BJ (cell line): Measurements from ENCODE around the gene MDM2. TPM values are rescaled to one million over a fixed set of nuclear protein-coding genes. Genes with fewer than 3 reads are reported as not detected.

Source experiments
- CTCF ChIA-PET: fragments of 350-600 bp; formaldehyde crosslinking; extraction: SDS; loops from one replicate; lab custom pipeline; 2021; ENCODE audit warnings: antibody characterized with exemption, inconsistent platforms; lab: Yijun Ruan, JAX
- POLR2A ChIA-PET: fragments of 300-600 bp; sonication (Branson Sonifier 250); formaldehyde crosslinking; extraction: SDS; loops from one replicate; lab custom pipeline; 2021; ENCODE audit warnings: antibody characterized with exemption; lab: Charles Lee
- DNase-seq: peaks from one replicate; pipeline ENCODE4 v3.0.0-alpha.2; 2011; ENCODE audit warnings: low read depth
- H3K27me3 ChIP-seq: 2 replicates; pipeline ENCODE4 v1.6.0; 2011; ENCODE audit warnings: low read length; ENCODE audit not compliant: control insufficient read depth, insufficient read depth
- H3K36me3 ChIP-seq: 2 replicates; pipeline ENCODE4 v1.5.1; 2011; ENCODE audit warnings: low read length; ENCODE audit not compliant: control insufficient read depth, insufficient read depth
- H3K4me3 ChIP-seq: 2 replicates; pipeline ENCODE4 v1.5.1; 2011; ENCODE audit warnings: low read depth, mild to moderate bottlenecking, control low read depth, low read length
- CTCF ChIP-seq: IDR thresholded peaks from 2 replicates; pipeline ENCODE4 v1.5.1; 2011; ENCODE audit warnings: low read depth, mild to moderate bottlenecking, control low read depth, inconsistent platforms, low read length, moderate library complexity; ENCODE audit not compliant: insufficient read depth
- polyA plus RNA-seq: library from polyadenylated mRNA; depleted of rRNA; stranded (reverse); fragments of >200 nt; gene quantifications from 2 replicates; pipeline ENCODE4 v1.2.3, GENCODE V29; 2011

The MDM2 gene
- polyA plus RNA-seq, 1 experiment, result 15.1 TPM

GRCh38 chr12:68844318-68844745 is 36.4 kb downstream of the MDM2 start:
- DNase-seq, result no peak
- Histone ChIP-seq H3K36me3 (peaks cover 10% of the 10 kb centered on the region), H3K4me3 (no peak overlapping the region), H3K27me3 (no peaks in the 10 kb centered on the region)
- TF ChIP-seq CTCF, result no peak
- ChIA-PET POLR2A (no interaction called here), CTCF (interaction anchor here (0.6 to 1.4 kb wide), 2 partner anchors 14 to 17 kb away, joined by 3 to 5 read pairs; no protein-coding TSS in a partner anchor)

GRCh38 chr12:68844788-68845695 is 37.1 kb downstream of the MDM2 start:
- no peak overlapping the region for H3K4me3 ChIP-seq
- H3K36me3 ChIP-seq, result peaks cover 9% of the 10 kb centered on the region
- CTCF ChIA-PET, result interaction anchor here (0.6 to 1.4 kb wide), 2 partner anchors 15 to 16 kb away, joined by 3 to 5 read pairs; no protein-coding TSS in a partner anchor
- no peaks in the 10 kb centered on the region for H3K27me3 ChIP-seq
- no peak for DNase-seq
- TF ChIP-seq CTCF, result no peak
- POLR2A ChIA-PET, result no interaction called here

GRCh38 chr12:68846811-68847210 is 38.8 kb downstream of the MDM2 start:
- POLR2A ChIA-PET, result no interaction called here
- CTCF ChIA-PET, result interaction anchor here (1.6 kb wide), 1 partner anchor 17 kb away, joined by 4 read pairs; no protein-coding TSS in a partner anchor
- TF ChIP-seq CTCF, result no peak
- DNase-seq, result no peak
- peaks cover 3% of the 10 kb centered on the region for H3K36me3 ChIP-seq
- no peaks in the 10 kb centered on the region for H3K27me3 ChIP-seq
- no peak overlapping the region for H3K4me3 ChIP-seq

- H3K4me3 ChIP-seq, result no peak overlapping the region
- H3K36me3 ChIP-seq, result no peaks in the 10 kb centered on the region
- POLR2A ChIA-PET, result interaction anchor here (0.6 kb wide), 1 partner anchor 42 kb away, joined by 5 read pairs; the partner anchor contains the start of gene MDM2
- no peaks in the 10 kb centered on the region for H3K27me3 ChIP-seq
- no peak for TF ChIP-seq CTCF
- CTCF ChIA-PET, result interaction anchor here (1.0 kb wide), 1 partner anchor 14 kb away, joined by 4 read pairs; no protein-coding TSS in a partner anchor
- DNase-seq, result no peak
Observed at GRCh38 chr12:68850390-68850789, 42.4 kb downstream of the MDM2 start.
